ENCODE results near the gene RFK.
"Not testable (repeated sequence)": the region's sequence is repeated elsewhere in the genome, so short reads cannot be mapped to it uniquely, and the experiment has no call there.

Gene RFK

DNA sequence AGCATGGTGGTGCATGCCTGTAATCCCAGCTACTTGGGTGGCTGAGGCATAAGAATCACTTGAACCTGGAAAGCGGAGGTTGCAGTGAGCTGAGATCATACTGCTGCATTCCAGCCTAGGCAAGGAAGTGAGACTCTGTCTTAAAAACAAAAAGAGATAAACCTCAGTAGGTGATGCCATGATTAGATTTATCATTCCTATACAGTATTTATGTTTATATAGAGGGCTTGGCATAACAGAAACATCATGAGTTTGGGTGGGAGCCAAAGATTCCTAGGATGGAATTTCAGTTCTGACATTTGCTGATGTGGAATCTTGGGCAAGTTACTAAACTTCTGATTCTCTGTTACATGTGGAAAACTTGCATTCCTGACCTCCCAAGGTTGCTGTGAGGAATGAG, 22.3 kb downstream of the RFK start:
- no peak for DNase-seq (ENCODE audit: low read depth in 4 of 4, low spot score in 1 of 4)

DNA sequence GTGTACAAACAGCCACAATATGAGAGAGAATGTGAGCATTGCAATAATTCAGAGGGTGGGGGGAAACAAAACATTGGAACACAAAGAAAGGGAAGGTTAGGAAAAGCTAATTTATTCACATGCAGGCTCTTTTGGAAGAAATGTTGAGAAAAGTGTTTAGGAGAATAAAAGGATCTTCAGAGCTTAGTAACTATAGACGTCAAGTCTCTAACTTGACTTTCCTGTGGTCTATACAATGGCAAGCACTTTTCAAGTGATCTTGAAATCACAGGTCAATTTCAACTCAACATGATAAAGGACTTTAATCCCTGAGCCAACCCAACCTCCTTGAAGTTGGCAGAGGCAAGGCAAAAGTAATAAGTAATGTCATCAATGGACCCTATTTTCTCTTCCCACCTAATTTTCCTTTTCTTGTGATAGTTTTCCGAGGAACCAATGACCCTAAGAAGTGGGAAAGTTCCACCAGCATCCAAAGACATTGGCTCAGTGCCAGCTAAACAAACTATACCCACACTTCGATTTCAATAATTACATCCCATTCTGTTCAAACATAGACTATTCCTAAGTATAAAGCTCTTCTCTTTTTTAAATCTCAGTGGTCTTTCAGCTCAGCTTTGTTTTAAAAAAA, 23.7 kb downstream of the RFK start:
- no peak for DNase-seq (ENCODE audit: low read depth in 4 of 4, low spot score in 1 of 4)

DNA sequence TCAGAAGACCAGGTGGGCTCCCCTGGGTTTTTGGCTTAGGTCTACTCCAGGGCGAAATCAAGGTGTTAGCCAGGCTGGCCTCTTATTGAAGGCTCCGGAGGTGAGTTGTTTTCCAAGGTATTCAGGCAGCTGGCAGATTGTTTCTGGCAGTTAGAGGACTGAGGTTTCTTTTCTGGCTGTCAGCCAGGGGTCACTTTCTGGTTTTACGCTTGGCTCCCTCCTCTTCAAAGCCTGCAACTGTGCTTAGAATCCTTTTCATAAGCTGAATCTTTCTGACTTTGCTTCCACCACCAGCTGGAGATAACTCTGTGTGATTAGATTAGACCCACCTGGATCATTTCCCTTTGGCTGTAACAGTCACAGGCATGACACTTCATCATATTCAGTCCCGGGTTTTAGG, 24.6 kb downstream of the RFK start:
- DNase-seq (ENCODE audit: low read depth in 4 of 4, low spot score in 1 of 4) = no peak

DNA sequence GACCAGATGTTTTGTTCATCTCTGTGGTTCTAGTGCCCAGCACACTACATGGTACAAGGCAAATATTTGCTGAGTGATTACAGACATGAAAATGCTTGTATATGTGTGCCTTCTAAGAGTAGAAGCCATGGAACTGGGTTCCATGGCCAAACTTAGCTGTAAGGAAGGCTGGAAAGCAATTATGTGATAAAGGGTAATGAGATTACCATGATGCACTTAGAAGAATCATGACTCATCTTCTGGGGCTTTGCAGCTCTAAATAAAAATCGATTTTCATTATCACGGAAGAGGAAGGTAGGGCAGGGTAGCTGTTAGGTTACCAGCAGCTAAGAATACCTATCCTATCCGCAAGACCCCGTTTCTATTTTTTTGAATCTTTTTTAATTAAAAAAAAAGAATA, 28.0 kb downstream of the RFK start:
- no peak for DNase-seq (ENCODE audit: low read depth in 4 of 4, low spot score in 1 of 4)

DNA sequence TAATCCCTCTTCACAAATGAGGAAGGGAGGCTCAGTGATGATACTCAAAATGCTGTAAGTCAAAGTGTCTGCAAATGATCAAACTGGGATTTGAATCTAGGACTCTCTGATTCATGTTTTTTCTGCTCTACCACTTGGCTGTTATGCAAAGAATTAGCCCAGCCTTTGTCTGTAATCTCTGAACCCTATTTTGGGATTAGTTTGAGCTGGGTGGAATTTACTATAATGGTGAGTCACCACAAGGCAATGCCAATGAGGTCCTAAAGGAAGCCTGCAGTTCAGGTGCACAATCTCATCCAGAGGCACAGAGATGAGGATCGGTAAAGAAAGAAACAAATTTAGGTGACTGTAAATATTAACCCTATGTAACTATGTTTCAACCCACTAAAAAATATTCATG, 29.2 kb downstream of the RFK start:
- no peak for DNase-seq (ENCODE audit: low read depth in 4 of 4, low spot score in 1 of 4)

DNA sequence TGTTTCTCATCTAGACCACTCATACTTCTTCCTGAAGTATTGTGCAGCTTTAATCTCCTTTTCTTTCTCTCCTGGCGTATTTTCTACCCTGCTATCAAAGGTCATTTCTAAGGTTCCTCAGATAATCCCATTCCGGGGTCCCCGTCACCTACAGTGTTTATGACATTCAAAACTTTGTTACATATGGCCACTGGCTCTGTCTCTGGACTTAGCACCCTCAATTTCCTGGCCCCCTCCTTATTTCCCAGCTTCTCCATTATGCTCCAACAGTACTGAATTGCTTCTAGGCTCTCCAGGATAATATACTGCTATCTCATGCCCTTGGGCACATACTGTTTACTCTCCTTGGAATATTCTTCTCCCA, 31.2 kb downstream of the RFK start:
- DNase-seq (ENCODE audit: low read depth in 4 of 4, low spot score in 1 of 4) = no peak

DNA sequence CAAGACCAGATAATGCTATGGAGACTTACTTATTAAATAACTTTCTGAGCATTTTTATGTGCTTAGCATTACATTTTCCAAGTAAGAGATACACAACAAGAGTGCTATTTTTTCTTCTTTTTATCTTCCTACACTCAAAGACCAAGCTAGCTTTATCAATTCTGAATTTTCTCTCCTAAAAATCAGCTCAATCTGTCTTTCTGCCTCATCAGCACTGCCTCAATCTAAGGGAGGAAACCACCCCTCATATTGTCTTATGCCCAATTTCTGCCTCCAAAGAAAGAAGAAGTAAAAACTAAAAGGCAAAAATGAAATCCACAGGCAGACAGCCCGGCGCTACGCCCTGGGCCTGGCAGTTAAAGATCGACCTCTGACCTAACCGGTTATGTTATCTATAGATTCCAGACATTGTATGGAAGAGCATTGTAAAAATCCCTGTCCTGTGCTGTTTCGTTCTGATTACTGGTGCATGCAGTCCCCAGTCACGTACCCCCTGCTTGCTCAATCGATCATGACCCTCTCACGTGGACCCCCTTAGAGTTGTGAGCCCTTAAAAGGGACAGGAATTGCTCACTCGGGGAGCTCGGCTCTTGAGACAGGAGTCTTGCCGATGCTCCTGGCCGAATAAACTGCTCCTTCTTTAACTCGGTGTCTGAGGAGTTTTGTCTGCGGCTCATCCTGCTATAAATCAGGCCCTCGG, 31.7 kb downstream of the RFK start:
- not testable (repeated sequence) for DNase-seq (ENCODE audit: low read depth in 4 of 4, low spot score in 1 of 4)

DNA sequence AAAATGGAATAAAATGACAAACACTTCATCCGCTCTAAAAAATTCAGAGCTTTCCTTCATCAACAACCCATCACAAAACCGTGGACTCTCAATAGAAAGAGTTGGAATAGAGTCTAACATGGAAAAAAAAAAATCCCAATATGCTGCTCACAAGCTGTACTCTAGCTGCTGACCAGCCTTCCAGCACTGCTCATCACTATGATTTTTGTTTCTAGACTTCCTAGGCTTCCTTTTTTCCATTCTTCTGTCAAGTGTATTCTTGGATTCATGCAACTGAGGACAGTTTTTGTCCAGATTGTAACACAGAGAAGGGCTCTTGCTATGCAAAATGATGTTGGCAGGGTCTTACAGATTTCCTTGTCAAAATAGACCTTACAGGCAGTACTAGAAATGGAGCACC, 34.5 kb downstream of the RFK start:
- no peak for DNase-seq (ENCODE audit: low read depth in 4 of 4, low spot score in 1 of 4)

DNA sequence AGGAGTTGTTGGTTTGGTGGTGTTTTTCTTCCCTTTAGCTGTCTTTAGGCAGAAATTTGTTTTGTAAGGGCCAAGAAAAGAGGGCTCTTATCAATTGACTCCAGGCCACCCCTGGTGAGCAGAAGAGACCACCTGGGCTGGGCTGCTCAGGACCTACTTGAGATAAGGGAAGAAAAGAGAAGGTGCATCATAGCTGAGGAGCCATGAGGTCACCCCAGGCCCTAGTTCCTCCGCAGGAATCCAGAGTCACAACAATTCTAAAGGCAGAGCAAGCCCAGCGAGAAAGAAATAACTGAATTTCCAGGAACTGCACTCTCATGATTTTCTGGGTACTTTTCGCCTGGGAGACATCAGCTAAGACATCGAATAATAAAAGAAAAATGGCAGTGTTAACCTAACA, 34.9 kb downstream of the RFK start:
- DNase-seq (ENCODE audit: low read depth in 4 of 4, low spot score in 1 of 4) = no peak

DNA sequence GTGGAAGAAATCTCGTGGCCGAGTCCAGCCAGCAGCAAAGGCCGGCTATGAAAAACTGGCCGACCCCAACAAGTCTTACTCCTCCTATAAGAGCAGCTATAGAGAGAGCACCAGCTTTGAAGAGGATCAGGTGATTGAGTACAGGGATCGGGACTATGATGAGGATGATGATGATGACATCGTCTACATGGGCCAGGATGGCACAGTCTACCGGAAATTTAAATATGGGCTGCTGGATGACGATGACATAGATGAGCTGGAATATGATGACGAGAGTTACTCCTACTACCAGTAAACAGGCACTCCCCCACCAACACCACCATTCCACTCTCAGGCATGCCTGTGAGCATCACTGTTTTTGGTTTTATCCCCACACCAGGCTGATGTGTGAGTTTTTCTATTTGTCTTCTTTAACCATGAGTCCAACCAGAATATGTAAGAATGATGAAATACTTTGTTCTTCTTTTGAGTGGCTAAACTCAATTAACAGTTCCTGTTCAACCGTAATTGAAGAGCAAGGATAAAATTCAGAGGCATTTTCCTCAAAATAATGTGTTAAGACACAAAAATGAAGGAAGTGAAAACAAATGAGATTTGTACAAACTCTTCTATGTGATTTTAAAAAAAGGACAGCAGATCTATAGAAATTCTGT, 35.5 kb downstream of the RFK start:
- DNase-seq (ENCODE audit: low read depth in 4 of 4, low spot score in 1 of 4) = no peak

DNA sequence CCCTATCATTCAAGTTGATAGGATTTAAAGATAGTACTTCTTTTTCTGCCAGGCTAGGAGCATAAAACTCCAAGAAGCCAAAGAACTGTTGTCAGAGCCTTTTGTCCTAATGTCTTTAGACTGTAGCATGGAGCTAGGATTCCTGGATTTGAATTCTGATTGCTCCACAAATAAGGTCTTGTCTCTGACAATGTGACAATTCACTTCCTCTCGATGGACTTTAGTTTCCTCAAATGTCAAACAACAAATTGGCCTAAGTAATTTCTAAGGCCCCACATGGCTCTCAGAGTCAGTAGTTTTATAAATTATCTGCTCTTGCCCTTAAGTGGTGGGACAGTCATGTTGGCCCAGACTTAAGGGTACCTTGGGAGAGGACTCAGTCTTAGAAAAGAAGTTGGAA, 36.7 kb downstream of the RFK start:
- DNase-seq (ENCODE audit: low read depth in 4 of 4, low spot score in 1 of 4) = no peak

DNA sequence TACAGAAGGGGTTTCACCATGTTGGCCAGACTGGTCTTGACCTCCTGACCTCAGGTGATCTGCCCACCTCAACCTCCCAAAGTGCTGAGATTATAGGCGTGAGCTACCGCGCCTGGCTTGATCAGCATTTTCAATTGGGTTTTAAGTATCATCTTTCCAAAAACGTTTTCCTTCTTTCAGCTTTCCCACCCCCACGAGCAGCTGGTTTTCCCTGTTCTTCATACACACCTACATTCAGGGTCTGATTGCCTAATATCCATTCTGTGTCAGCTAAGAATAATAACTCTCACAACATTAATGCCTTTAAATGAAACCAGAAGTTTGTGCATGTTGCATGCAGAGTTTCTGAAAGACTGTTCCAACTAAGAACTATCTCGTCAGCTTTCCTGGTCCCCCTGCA, 38.3 kb downstream of the RFK start:
- DNase-seq (ENCODE audit: low read depth in 4 of 4, low spot score in 1 of 4) = no peak

DNA sequence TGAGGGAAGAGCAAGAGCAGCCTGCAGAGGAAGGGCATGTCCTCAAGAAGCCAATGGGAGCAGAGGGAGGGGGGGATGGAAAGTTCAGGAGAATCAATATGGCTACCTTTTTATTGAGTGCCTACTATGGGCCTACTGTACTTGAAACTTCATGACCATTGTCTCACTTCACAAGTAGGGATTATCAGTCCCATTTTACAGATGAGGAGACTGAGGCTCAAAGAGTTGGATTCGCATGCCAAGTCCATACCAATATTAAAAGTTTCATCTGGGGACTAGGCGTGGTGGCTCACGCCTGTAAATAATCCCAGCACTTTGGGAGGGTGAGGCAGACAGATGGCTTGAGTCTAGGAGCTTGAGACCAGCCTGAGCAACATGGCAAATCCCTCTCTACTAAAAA, 40.0 kb downstream of the RFK start:
- no peak for DNase-seq (ENCODE audit: low read depth in 4 of 4, low spot score in 1 of 4)

DNA sequence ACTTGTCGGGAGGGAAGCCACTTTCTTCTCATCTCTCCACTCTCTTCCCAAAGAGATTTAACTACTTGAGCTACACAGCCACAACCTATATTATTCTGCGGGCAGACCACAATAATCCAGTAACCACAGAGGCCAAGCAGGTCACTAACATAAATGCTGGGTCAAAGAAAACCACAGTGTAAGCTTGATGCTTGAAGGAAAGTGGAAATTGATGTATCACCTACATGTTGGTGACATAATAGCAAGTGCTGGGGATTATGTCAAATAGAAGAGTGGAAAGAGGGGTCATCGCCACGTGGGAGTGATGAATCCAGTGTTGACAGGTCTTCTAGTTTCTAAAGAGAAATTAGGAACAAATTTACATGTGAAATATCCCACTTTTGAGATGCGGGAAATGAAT, 40.9 kb downstream of the RFK start:
- DNase-seq (ENCODE audit: low read depth in 4 of 4, low spot score in 1 of 4) = no peak

DNA sequence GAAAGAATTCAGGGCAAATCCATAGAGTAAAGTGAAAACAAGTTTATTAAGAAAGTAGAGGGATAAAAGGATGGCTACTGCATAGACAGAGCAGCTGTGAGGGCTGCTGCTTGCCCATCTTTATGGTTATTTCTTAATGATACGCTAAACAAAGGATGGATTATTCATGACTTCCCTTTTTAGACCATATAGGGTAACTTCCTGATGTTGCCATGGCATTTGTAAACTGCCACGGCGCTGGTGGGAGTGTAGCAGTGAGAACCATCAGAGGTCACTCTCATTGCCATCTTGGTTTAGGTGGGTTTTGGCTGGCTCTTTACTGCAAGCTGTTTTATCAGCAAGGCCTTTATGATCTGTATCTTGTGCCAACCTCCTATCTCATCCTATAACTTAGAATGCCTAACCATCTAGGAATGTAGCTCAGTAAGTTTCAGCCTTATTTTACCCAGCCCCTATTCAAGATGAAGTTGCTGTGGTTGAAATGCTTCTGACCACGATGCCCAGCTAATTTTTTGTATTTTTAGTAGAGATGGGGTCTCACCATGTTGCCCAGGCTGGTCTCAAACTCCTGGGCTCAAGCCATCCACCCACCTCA, 42.1 kb downstream of the RFK start:
- DNase-seq (ENCODE audit: low read depth in 4 of 4, low spot score in 1 of 4) = no peak

DNA sequence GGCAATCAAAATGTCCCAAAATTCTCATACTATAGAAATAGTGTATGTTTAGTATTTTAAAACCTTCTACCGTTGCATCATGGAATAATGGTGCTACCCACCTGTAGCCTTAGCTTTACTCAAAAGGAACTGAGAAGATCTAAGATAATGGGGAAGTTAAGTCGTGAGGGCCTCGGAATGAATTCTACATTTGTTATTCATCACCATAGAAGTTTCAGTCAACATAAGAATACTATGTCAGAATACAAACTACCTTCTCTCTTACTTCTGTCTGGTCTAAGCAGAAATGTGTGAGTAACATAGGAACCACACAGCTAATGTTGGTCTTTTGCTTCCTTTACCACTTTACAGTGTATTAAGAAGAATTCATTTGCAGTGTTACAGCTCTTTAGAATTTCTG, 43.2 kb downstream of the RFK start:
- no peak for DNase-seq (ENCODE audit: low read depth in 4 of 4, low spot score in 1 of 4)

DNA sequence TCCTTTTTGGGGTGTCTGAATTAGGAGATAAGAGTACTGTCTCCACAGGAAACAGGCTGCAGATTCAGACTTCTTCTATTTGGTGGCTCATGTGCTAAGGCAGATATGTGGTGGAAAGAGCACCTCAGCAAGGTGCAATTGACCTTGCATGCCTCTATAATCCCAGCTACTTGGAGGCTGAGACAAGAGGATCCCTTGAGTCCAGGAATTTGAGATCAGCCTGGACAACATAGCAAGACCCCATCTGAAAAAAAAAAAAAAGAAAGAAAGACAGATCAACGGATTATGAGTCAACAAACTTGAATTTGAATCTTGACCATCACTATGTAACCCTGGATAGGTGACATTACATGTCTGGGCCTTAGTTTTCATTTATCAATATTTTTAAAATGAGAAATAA, 44.4 kb downstream of the RFK start:
- no peak for DNase-seq (ENCODE audit: low read depth in 4 of 4, low spot score in 1 of 4)

DNA sequence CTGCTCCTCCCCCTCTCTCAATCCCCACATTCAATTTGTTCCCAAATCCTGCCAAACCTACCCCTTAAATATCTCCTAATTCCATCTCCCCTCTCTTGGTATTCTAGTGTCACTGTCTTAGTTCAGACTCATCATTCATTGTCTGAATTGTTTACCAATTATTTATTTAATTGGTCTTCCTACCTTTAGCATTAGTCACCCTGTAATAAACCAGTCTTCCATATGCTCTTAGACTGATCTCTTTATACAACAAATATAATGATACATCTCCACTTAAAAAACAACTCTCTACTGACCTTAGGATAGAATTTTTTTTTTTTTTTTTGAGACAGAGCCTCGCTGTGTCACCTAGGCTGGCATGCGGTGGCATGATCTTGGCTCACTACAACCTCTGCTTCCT, 51.4 kb downstream of the RFK start:
- DNase-seq (ENCODE audit: low read depth in 4 of 4, low spot score in 1 of 4) = no peak

DNA sequence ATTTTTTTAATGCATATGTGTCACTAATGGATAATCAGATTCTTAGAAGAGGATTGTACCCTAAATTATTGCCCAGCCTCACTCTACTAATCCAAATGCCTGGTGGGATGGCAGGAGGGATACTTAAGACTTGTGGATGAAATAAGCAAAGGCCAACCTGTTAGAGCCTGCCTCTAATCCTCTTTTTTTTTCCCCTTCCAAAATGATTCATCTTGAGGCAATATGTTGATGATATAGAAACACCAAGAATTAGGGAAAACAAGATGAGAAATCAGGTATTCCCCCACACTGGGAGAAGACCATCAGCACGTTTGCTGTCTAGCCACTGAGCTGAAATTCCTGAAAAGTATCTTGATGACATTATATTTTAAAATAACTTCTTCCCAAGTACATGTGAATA, 52.0 kb downstream of the RFK start:
- DNase-seq (ENCODE audit: low read depth in 4 of 4, low spot score in 1 of 4) = no peak

DNA sequence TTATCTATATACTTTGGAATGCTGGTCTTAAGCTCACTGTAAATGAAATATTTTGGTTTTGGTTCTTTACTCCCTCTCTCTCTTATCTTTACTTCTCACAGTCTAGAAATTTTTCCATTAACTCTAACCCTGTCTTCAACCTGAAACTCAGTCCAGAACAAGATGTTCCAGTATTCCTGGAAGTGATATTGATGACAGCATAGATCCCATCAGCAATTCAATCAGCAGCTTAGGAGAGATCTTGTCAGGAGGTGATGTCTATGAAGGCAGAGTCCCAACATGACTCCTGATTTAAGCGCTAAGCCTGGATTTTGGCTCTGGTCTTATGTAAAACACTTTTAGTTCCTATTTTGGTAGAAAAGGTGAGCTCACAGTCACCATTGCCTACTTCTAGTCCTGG, 52.6 kb downstream of the RFK start:
- DNase-seq (ENCODE audit: low read depth in 4 of 4, low spot score in 1 of 4) = no peak

DNA sequence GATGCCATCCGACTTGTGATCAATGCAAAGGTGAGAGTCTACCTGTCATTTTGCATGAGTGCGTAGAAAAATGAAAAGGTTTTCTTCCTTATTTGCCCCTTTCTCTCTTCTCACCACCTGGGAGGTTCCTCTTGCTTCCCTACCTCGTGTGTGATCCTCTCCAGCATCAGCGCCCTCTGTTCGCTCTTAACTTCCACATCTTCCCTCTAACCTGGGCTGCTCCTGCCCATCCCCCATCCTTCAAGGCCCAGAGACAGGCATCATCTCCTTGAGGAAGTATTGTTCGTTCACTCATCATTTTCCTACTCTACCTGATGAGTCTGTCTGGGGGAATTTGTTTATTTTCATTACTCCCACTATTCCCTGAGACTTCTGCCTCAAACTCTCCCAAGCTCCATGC, 55.8 kb downstream of the RFK start:
- DNase-seq (ENCODE audit: low read depth in 4 of 4, low spot score in 1 of 4) = no peak

DNA sequence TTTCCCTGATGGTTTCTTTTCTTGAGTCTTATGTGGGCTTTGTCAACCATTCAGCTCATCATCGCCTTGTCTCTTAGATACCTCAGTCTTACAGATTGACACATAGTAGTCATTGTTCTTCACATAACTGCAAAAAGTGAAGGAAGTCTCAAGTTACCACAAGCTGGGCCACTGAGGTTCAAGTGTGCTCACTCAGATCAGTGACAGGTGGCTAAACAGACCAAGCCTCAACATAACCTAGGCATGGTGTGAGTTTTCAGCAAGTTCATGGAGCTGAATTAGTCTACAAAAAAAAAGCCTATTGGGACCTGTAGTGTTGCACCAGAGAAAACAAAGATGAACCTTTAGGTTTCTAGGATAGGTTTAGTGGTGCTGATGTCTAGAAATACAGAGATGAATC, 58.2 kb downstream of the RFK start:
- no peak for DNase-seq (ENCODE audit: low read depth in 4 of 4, low spot score in 1 of 4)

Measured in stimulated activated CD4-positive, alpha-beta T cell treated with anti-CD3 and anti-CD28 coated beads, Interleukin-1b, Interleukin-23, amount 100 ng/mL, for 24 hours (primary cell).